ENCODE measurements around the gene CAMK1D. TPM values are rescaled to one million over a fixed set of nuclear protein-coding genes. Genes with fewer than 3 reads are reported as not detected.
"Not testable (repeated sequence)": the region's sequence is repeated elsewhere in the genome, so short reads cannot be mapped to it uniquely, and the experiment has no call there.

CAMK1D gene
- total and polyA plus RNA-seq, 2 of the 4 experiments (the other 2 are of a cell fraction), result 5.0 to 5.3 TPM

- H3K4ac ChIP-seq (ENCODE audit: low read depth, low read length); H2BK15ac ChIP-seq (ENCODE audit: low read depth, low read length); H3K4me1 ChIP-seq (ENCODE audit: control insufficient read depth, insufficient read depth, low read length); DNase-seq; H3K27me3 ChIP-seq (ENCODE audit: control insufficient read depth, insufficient read depth, low read length); H2BK5ac ChIP-seq (ENCODE audit: low read depth, low read length, poor library complexity, severe bottlenecking); POLR2A ChIA-PET (ENCODE audit: unreplicated experiment); H3K27ac ChIP-seq (ENCODE audit: insufficient read depth, low read length); H2BK120ac ChIP-seq (ENCODE audit: low read depth, low read length); H4K20me1 ChIP-seq (ENCODE audit: insufficient read depth, low read length); H2BK20ac ChIP-seq (ENCODE audit: low read depth, low read length); H4K8ac ChIP-seq (ENCODE audit: low read depth in 2 of 2, low read length in 2 of 2); ATAC-seq (ENCODE audit: low read depth); H3K79me1 ChIP-seq (ENCODE audit: low read depth in 1 of 2, low read length in 2 of 2); H3K9me3 ChIP-seq (ENCODE audit: control insufficient read depth, insufficient read depth, low read length); dilution Hi-C loops (cut with HindIII; ENCODE audit: low sequenced_read_pairs, unreplicated experiment); H3K4me2 ChIP-seq (ENCODE audit: low read depth, low read length); H3K14ac ChIP-seq (replicated peaks; ENCODE audit: low read depth, low read length); H2AK9ac ChIP-seq (replicated peaks; ENCODE audit: low read depth, low read length, poor library complexity); in situ Hi-C loops (cut with MboI; ENCODE audit: low sequenced_read_pairs); H4K91ac ChIP-seq (ENCODE audit: insufficient read depth, low read depth, low read length); H3K36me3 ChIP-seq (ENCODE audit: control insufficient read depth, insufficient read depth, low read length); H3K23ac ChIP-seq (ENCODE audit: low read depth, low read length); H3K4me3 ChIP-seq (ENCODE audit: insufficient read depth, low read depth, low read length); H4K5ac ChIP-seq (ENCODE audit: low read depth, low read length); H2AFZ ChIP-seq (replicated peaks; ENCODE audit: low read length, poor library complexity); intact Hi-C loops (cut with micrococcal nuclease); BruUV-seq (replicated peaks); H2AK5ac ChIP-seq (ENCODE audit: low read depth, low read length); H3K9me1 ChIP-seq (ENCODE audit: insufficient read depth, low read length); H3K18ac ChIP-seq (ENCODE audit: low read depth, low read length); H3K56ac ChIP-seq (ENCODE audit: extremely low read depth, insufficient read depth, low read length); H3K9ac ChIP-seq (ENCODE audit: low read depth, low read length): not testable (repeated sequence)
- WGBS, 2 experiments (ENCODE audit: extremely low coverage in 2 of 2, insufficient read length in 1 of 2), result no CpG with 5 or more reads among the region's 5 CpGs
- CTCF ChIA-PET, result interaction anchor here (0.6 kb wide), 1 partner anchor 173 kb away, joined by 5 read pairs; no protein-coding TSS in a partner anchor
Observed at GRCh38 chr10:12361115-12361514, 11.8 kb downstream of the CAMK1D start.

Data from IMR-90 (cell line).